DMS114 treated with DMSO at 0.1 percent for 48 hours (cell line): ENCODE measurements around the gene ADAMTS9.

Experiments
- DNase-seq: peaks from one replicate; lab custom pipeline; 2025; ENCODE audit not compliant: unreplicated experiment; lab: John Stamatoyannopoulos, UW

The ADAMTS9 gene

GRCh38 chr3:64495121-64495780, 192.5 kb downstream of the ADAMTS9 start:
- DNase-seq, result no peak

GRCh38 chr3:64494526-64494925, 193.3 kb downstream of the ADAMTS9 start:
- no peak for DNase-seq

DNA sequence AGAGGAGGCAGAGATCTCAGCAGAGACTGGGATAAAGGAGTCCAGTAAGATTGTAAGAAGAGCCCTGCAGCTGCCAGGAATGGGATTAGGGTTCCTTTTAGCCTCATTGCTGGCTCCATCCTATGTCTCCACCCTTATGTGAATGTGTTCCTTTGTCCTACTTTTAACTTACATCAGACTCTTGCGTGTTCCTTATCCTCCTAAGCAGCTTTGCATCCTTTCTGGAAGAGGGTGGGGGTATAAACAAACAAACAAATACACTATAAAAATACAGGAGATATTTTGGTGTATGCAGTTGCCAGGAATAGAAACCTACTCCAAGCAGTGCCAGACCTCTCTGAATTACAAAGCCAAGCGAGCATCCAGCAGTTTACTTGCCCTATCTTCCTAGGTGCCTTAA, 194.7 kb downstream of the ADAMTS9 start:
- no peak for DNase-seq

DNA sequence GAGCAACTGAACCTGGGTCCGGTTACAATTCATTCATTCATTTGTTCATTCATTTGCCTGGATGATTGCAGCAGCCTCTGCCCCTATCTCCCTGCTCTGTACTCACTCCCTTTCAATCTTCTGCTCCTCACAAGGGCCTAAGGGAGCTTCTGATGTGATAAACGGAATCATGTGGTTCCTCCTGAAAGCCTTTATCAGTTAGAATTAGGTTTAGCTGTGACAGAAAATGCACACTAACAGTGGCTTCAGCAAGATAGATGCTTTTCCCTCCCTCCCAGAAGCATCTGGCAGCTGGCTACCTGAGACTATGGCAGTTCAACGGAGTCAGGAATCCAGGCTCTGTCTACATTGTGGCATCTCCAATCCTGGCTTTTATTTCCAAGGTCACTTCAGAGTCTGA, 196.0 kb downstream of the ADAMTS9 start:
- DNase-seq, result no peak

- DNase-seq, result no peak
Observed at GRCh38 chr3:64490180-64490724, 197.5 kb downstream of the ADAMTS9 start.

- no peak for DNase-seq
Observed at GRCh38 chr3:64489361-64490044, 198.3 kb downstream of the ADAMTS9 start.

DNA sequence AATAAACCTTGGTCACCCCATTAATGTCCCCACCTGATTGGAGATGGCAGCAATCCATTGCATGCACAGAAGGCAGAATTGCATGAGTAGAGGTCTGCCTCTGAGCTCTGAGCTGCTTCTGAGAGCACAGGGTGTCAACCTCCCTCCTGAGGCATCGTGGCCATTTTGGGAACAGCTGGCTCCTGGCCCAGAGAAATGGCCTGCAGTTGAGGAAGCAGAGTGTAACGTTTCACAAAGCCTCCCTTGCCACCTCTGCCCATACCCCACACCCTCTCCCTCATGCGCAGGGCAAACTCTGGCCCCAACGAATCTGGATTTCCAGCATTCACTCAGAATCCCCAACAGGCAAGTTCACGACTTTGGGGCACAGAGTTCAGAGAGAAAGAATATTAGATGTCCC, 198.9 kb downstream of the ADAMTS9 start:
- DNase-seq, result no peak

- peak; percentile 12 for DNase-seq
Observed at GRCh38 chr3:64484289-64484992, 203.4 kb downstream of the ADAMTS9 start.

DNA sequence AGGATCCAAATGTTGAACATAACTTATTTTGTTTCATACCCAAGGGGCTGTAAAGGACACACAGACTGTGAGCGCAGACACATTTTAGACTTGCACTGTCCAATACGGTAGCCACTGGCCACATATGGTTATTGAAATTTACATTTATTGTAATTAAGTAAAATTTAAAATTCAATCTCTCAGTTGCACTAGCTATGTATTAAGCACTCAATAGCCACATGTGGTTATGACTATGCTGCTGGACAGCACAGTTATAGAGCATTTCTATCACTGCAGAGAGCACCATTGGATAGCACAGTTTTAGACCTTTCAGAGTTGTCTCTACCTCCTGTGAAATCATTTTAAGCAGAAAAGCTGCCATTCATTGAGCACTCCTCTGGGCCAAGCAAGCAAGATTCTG, 204.3 kb downstream of the ADAMTS9 start:
- DNase-seq, result no peak

DNA sequence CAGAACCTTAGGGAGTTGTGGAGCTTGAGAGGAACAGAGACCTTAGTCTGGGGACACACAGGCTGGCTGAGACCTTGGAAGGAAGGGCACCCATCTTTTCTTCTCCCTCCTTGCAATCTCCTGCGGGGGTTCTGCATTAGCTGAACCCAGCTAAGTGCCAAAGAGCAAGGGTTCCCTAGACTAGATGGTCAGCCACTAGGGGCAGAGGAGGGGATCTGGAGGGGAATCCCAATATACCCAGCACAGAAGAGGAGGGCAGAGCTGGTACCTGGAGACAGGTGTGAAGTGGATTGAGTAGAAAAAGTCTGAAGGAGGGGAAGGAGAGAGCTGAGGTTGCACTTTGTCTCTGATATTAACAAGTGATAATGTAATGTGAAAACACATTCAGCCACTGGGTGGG, 212.8 kb downstream of the ADAMTS9 start:
- no peak for DNase-seq

DNA sequence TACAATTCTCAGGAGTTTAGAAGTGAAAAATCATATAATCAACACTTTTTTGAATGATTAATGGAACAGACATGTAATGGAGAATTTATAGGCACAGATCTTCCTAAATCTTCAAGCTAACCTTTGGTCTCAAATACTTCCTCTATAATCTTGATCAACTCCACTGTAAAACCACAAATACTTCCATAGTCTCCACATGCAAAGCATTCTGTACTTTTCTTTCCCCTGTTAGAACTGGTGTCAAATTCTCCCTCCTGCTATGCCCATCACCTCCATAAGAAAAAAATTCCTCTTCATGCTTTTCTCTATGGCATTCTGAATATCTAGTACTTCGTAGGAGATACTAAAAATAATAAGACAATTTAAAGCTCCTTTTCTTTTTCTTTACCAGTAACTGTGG, 214.3 kb downstream of the ADAMTS9 start:
- DNase-seq, result no peak

DNA sequence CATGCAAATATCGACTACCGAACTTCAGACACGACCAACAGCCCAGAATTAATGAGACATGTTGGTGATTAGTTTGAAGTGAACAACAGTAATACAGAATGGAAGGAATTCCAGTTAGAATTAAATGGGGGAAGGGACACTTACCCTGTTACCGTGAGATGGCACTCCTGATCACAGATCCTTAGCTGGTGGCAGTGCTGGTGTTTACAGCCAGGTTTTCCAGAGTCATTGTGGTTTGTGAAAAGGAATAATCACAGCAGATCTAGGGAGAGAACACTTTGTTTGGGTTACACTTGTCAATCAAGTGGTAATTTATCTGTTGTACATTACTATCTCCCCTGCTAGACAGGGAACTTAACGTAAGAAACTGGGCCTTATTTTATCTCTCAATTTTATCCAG, 217.4 kb downstream of the ADAMTS9 start:
- no peak for DNase-seq

GRCh38 chr3:64467255-64467944, 220.4 kb downstream of the ADAMTS9 start:
- no peak for DNase-seq
